GM23248 (cell line): ENCODE measurements around the gene C1QTNF1.

ENCODE experiments used
- EZH2 ChIP-seq: fragments of 200-600 bp; sonication (generic); IDR thresholded peaks from 2 replicates; pipeline ENCODE4 v1.6.1; 2018; ENCODE audit warnings: antibody characterized with exemption, mild to moderate bottlenecking; ENCODE audit not compliant: insufficient read depth, poor library complexity, severe bottlenecking
- EZH2phosphoT487 ChIP-seq: fragments of 200-600 bp; sonication (generic); IDR thresholded peaks from 2 replicates; pipeline ENCODE4 v1.6.1; 2018; ENCODE audit warnings: antibody characterized with exemption, moderate library complexity, mild to moderate bottlenecking, low read depth; ENCODE audit not compliant: insufficient read depth

GRCh38 chr17:79018370-79018695 is 5.6 kb upstream of the C1QTNF1 start:
- TF ChIP-seq EZH2 (no peak), EZH2phosphoT487 (no peak)
